GM18868 (cell line): ENCODE results near the gene SEMA6B.
"Not testable (repeated sequence)": the region's sequence is repeated elsewhere in the genome, so short reads cannot be mapped to it uniquely, and the experiment has no call there.

ENCODE experiments used
- ATAC-seq: cut with Tn5 transposase; IDR thresholded peaks from one replicate; pipeline ENCODE4 v1.9.1; 2021; ENCODE audit warnings: mild to moderate bottlenecking, moderate library complexity; ENCODE audit not compliant: unreplicated experiment

Gene SEMA6B

GRCh38 chr19:4573682-4574081 is 14.2 kb upstream of the SEMA6B start:
- ATAC-seq = no peak

GRCh38 chr19:4571305-4571917 is 11.9 kb upstream of the SEMA6B start:
- ATAC-seq = no peak

GRCh38 chr19:4570916-4571304 is 11.4 kb upstream of the SEMA6B start:
- no peak for ATAC-seq

GRCh38 chr19:4570402-4570801 is 10.9 kb upstream of the SEMA6B start:
- ATAC-seq = no peak

- ATAC-seq = no peak
These were observed 9.4 kb upstream of the SEMA6B start for GRCh38 chr19:4568886-4569285.

- ATAC-seq = no peak
These were observed 8.1 kb upstream of the SEMA6B start for GRCh38 chr19:4567584-4568071.

GRCh38 chr19:4566402-4567051 is 7.0 kb upstream of the SEMA6B start:
- no peak for ATAC-seq

GRCh38 chr19:4563562-4563961 is 4.1 kb upstream of the SEMA6B start:
- ATAC-seq = not testable (repeated sequence)

GRCh38 chr19:4562085-4562484 is 2.6 kb upstream of the SEMA6B start:
- not testable (repeated sequence) for ATAC-seq

GRCh38 chr19:4557971-4558941 is 1.2 kb downstream of the SEMA6B start:
- ATAC-seq = no peak

GRCh38 chr19:4557144-4557970 is 2.1 kb downstream of the SEMA6B start:
- no peak for ATAC-seq

GRCh38 chr19:4556597-4557127 is 2.8 kb downstream of the SEMA6B start:
- no peak for ATAC-seq

GRCh38 chr19:4555657-4556561 is 3.6 kb downstream of the SEMA6B start:
- no peak for ATAC-seq

GRCh38 chr19:4554717-4555116 is 4.8 kb downstream of the SEMA6B start:
- no peak for ATAC-seq

- ATAC-seq = no peak
These were observed 5.7 kb downstream of the SEMA6B start for GRCh38 chr19:4553775-4554174.

- ATAC-seq = no peak
These were observed 6.3 kb downstream of the SEMA6B start for GRCh38 chr19:4553092-4553695.

GRCh38 chr19:4552525-4552819 is 7.0 kb downstream of the SEMA6B start:
- ATAC-seq = no peak

GRCh38 chr19:4550479-4551050 is 8.9 kb downstream of the SEMA6B start:
- no peak for ATAC-seq

GRCh38 chr19:4550018-4550417 is 9.5 kb downstream of the SEMA6B start:
- ATAC-seq = no peak
